Spleen (tissue), 7 donors: Measurements from ENCODE around the gene SIGLEC8.

Source experiments
- POLR2A ChIP-seq, 3 donors: fragments of 450-650 bp; IDR thresholded peaks; one replicate each; pipeline ENCODE4 v1.5.1; 2017; ENCODE audit warnings: antibody characterized with exemption in 3 of 3, mild to moderate bottlenecking in 1 of 3
- POLR2AphosphoS5 ChIP-seq, 3 donors: sonication (generic); formaldehyde crosslinking; IDR thresholded peaks; one replicate each; pipeline ENCODE4 v1.5.1; 2017; ENCODE audit warnings: antibody characterized with exemption in 3 of 3
- TF ChIP-seq, protein P1 (sequence below), 11 experiments: fragments of 200-600 bp in 7 of 11; fragments of 450-650 bp in 4 of 11; sonication (generic) in 4 of 11; IDR thresholded peaks in 8 of 11; conservative IDR thresholded peaks in 3 of 11; 1 replicate in 7 of 11; 2 replicates in 4 of 11; pipeline versions ENCODE4 v1.4.0 to v1.8.0; 2016 to 2021; ENCODE audit warnings: antibody characterized with exemption in 11 of 11, inconsistent platforms in 4 of 11, mild to moderate bottlenecking in 1 of 11
- donor health status: DM: no; HTN: no; CAD: no; lungs with moderate emphysema.
- donor health status: DM: no; HTN: no; CAD: no.
- donor health status: DM: no; HTN: no; CAD: no.

DNA sequence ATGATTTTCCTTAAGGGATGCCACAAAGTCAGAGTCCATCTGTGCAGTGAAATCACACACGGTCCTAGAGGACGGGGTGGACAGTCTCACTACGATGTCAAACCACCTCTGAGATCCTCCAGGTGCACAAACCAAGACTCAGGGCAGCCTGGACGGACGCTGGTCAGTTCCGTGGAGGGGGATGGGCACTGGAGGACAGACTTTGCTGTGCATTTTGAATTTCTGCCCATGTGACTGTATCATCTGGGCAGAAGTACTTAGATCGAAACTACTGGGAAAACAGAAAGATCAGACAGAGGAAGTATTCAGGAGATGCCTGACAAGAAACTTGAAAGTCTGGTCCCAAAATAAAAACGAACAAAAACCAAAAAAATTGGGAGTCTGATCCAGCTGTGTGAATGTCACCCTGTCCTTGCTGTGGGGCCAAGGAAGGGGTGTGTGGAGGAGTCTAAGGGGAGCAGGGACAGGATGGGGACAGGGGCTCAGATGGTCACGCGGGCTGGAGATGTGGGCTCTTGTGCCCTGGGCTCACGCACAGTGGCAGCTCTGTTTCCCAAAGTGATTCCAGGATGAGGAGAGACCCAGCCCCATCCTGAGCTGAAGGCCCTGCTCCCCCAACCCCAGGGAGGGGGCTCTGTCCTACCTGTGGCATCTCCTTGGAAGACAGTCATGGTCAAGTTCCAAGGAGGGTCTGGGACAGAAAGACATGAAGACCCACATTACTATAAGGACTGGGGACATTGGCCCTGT is 1.5 kb downstream of the SIGLEC8 start:
- TF ChIP-seq, protein P1, sequence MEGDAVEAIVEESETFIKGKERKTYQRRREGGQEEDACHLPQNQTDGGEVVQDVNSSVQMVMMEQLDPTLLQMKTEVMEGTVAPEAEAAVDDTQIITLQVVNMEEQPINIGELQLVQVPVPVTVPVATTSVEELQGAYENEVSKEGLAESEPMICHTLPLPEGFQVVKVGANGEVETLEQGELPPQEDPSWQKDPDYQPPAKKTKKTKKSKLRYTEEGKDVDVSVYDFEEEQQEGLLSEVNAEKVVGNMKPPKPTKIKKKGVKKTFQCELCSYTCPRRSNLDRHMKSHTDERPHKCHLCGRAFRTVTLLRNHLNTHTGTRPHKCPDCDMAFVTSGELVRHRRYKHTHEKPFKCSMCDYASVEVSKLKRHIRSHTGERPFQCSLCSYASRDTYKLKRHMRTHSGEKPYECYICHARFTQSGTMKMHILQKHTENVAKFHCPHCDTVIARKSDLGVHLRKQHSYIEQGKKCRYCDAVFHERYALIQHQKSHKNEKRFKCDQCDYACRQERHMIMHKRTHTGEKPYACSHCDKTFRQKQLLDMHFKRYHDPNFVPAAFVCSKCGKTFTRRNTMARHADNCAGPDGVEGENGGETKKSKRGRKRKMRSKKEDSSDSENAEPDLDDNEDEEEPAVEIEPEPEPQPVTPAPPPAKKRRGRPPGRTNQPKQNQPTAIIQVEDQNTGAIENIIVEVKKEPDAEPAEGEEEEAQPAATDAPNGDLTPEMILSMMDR (IDR thresholded peaks at IDR 0.05 in 8 of 11, conservative IDR thresholded peaks at IDR 0.05 in 3 of 11), result no peak
- no peak for TF ChIP-seq POLR2A (IDR thresholded peaks at IDR 0.05)
- no peak for TF ChIP-seq POLR2AphosphoS5 (IDR thresholded peaks at IDR 0.05)
